ENCODE data around the gene ZNF341.

Gene ZNF341

GRCh38 chr20:33816191-33816590, 84.4 kb downstream of the ZNF341 start:
- TF ChIP-seq CTCF (IDR thresholded peaks at IDR 0.05; ENCODE audit: poor library complexity, severe bottlenecking): no peak
- DNase-seq (ENCODE audit: low spot score): no peak
- Histone ChIP-seq H3K4me1 (ENCODE audit: insufficient read depth, poor library complexity, severe bottlenecking) (peaks cover 7% of the 10 kb centered on the region), H3K36me3 (ENCODE audit: low read depth) (peaks cover 17% of the 10 kb centered on the region), H3K9me3 (ENCODE audit: severe bottlenecking) (no peaks in the 10 kb centered on the region), H3K4me3 (ENCODE audit: severe bottlenecking) (no peak overlapping the region), H3K27me3 (ENCODE audit: insufficient read depth, poor library complexity, severe bottlenecking) (no peaks in the 10 kb centered on the region), H3K27ac (ENCODE audit: poor library complexity, severe bottlenecking) (no peak overlapping the region)
- no peak for ATAC-seq (ENCODE audit: low read depth)

GRCh38 chr20:33817411-33817810, 85.6 kb downstream of the ZNF341 start:
- no peak overlapping the region for H3K27ac ChIP-seq (ENCODE audit: poor library complexity, severe bottlenecking)
- H3K4me3 ChIP-seq (ENCODE audit: severe bottlenecking): no peak overlapping the region
- H3K36me3 ChIP-seq (ENCODE audit: low read depth): peaks cover 16% of the 10 kb centered on the region
- ATAC-seq (ENCODE audit: low read depth) (no peak), DNase-seq (ENCODE audit: low spot score) (no peak)
- peaks cover 5% of the 10 kb centered on the region for H3K4me1 ChIP-seq (ENCODE audit: insufficient read depth, poor library complexity, severe bottlenecking)
- no peaks in the 10 kb centered on the region for H3K27me3 ChIP-seq (ENCODE audit: insufficient read depth, poor library complexity, severe bottlenecking)
- no peak for TF ChIP-seq CTCF (IDR thresholded peaks at IDR 0.05; ENCODE audit: poor library complexity, severe bottlenecking)
- H3K9me3 ChIP-seq (ENCODE audit: severe bottlenecking): no peaks in the 10 kb centered on the region

GRCh38 chr20:33819456-33819855, 87.7 kb downstream of the ZNF341 start:
- Histone ChIP-seq H3K4me3 (ENCODE audit: severe bottlenecking) (no peak overlapping the region), H3K9me3 (ENCODE audit: severe bottlenecking) (no peaks in the 10 kb centered on the region), H3K27ac (ENCODE audit: poor library complexity, severe bottlenecking) (no peak overlapping the region), H3K4me1 (ENCODE audit: insufficient read depth, poor library complexity, severe bottlenecking) (no peaks in the 10 kb centered on the region), H3K36me3 (ENCODE audit: low read depth) (peaks cover 26% of the 10 kb centered on the region), H3K27me3 (ENCODE audit: insufficient read depth, poor library complexity, severe bottlenecking) (no peaks in the 10 kb centered on the region)
- DNase-seq (ENCODE audit: low spot score): no peak
- no peak for TF ChIP-seq CTCF (IDR thresholded peaks at IDR 0.05; ENCODE audit: poor library complexity, severe bottlenecking)
- no peak for ATAC-seq (ENCODE audit: low read depth)

GRCh38 chr20:33820362-33820761, 88.6 kb downstream of the ZNF341 start:
- Histone ChIP-seq H3K36me3 (ENCODE audit: low read depth) (peaks cover 26% of the 10 kb centered on the region), H3K27ac (ENCODE audit: poor library complexity, severe bottlenecking) (no peak overlapping the region), H3K9me3 (ENCODE audit: severe bottlenecking) (no peaks in the 10 kb centered on the region), H3K4me1 (ENCODE audit: insufficient read depth, poor library complexity, severe bottlenecking) (no peaks in the 10 kb centered on the region), H3K4me3 (ENCODE audit: severe bottlenecking) (no peak overlapping the region), H3K27me3 (ENCODE audit: insufficient read depth, poor library complexity, severe bottlenecking) (no peaks in the 10 kb centered on the region)
- TF ChIP-seq CTCF (IDR thresholded peaks at IDR 0.05; ENCODE audit: poor library complexity, severe bottlenecking): no peak
- no peak for ATAC-seq (ENCODE audit: low read depth)
- DNase-seq (ENCODE audit: low spot score): no peak

GRCh38 chr20:33821270-33821836, 89.6 kb downstream of the ZNF341 start:
- Histone ChIP-seq H3K27ac (ENCODE audit: poor library complexity, severe bottlenecking) (no peak overlapping the region), H3K27me3 (ENCODE audit: insufficient read depth, poor library complexity, severe bottlenecking) (no peaks in the 10 kb centered on the region), H3K9me3 (ENCODE audit: severe bottlenecking) (no peaks in the 10 kb centered on the region), H3K36me3 (ENCODE audit: low read depth) (peaks cover 18% of the 10 kb centered on the region), H3K4me3 (ENCODE audit: severe bottlenecking) (no peak overlapping the region), H3K4me1 (ENCODE audit: insufficient read depth, poor library complexity, severe bottlenecking) (no peaks in the 10 kb centered on the region)
- TF ChIP-seq CTCF (IDR thresholded peaks at IDR 0.05; ENCODE audit: poor library complexity, severe bottlenecking): no peak
- DNase-seq (ENCODE audit: low spot score): no peak
- ATAC-seq (ENCODE audit: low read depth): peak; percentile 9; the same call in 1 of the 3 replicates

Data from RWPE2 (cell line).